ENCODE results near the gene PRKCZ.

Gene PRKCZ

GRCh38 chr1:2074396-2074795 is 24.2 kb downstream of the PRKCZ start:
- H4K8ac ChIP-seq (ENCODE audit: low read depth, low read length) = no peak overlapping the region
- H3K18ac ChIP-seq (ENCODE audit: low read length) = no peak overlapping the region
- WGBS (ENCODE audit: extremely low coverage, insufficient coverage, insufficient read length) = no CpG with 5 or more reads among the region's 19 CpGs
- H3K4ac ChIP-seq (ENCODE audit: low read depth, low read length) = no peak overlapping the region
- H3K27me3 ChIP-seq (ENCODE audit: insufficient read depth, low read length) = no peaks in the 10 kb centered on the region
- H3K4me3 ChIP-seq (ENCODE audit: low read depth, low read length) = no peak overlapping the region
- H3K4me1 ChIP-seq (ENCODE audit: control insufficient read depth in 1 of 2, insufficient read depth in 2 of 2, low read length in 2 of 2) = no peaks in the 10 kb centered on the region
- H3K23ac ChIP-seq (ENCODE audit: low read length) = no peak overlapping the region
- no peak overlapping the region for H3K14ac ChIP-seq (ENCODE audit: low read length)
- H2AFZ ChIP-seq (ENCODE audit: insufficient read depth, low read length, poor library complexity) = no peak overlapping the region
- peaks cover 12% of the 10 kb centered on the region for H3K9me3 ChIP-seq (ENCODE audit: insufficient read depth, low read depth, low read length)
- H3K36me3 ChIP-seq (ENCODE audit: control insufficient read depth in 1 of 2, insufficient read depth in 2 of 2, low read length in 2 of 2) = peaks cover 39 to 47% of the 10 kb centered on the region in 2 experiments
- no peak overlapping the region for H3K27ac ChIP-seq (ENCODE audit: low read depth, low read length)
- H4K12ac ChIP-seq (ENCODE audit: low read depth, low read length) = no peak overlapping the region
- no peak for DNase-seq
- no peak overlapping the region for H2BK5ac ChIP-seq (ENCODE audit: low read depth, low read length, poor library complexity)
- H3K4me2 ChIP-seq (ENCODE audit: low read length) = no peak overlapping the region
- no peak overlapping the region for H4K91ac ChIP-seq (ENCODE audit: low read depth, low read length)
- no peaks in the 10 kb centered on the region for H3K79me2 ChIP-seq (ENCODE audit: control insufficient read depth, insufficient read depth, low read length, poor library complexity)
- no peak overlapping the region for H2AK5ac ChIP-seq (ENCODE audit: low read length)
- H3K9ac ChIP-seq (ENCODE audit: low read length) = no peak overlapping the region
- no peaks in the 10 kb centered on the region for H3K79me1 ChIP-seq (ENCODE audit: low read length)
- no peak overlapping the region for H2BK12ac ChIP-seq (ENCODE audit: low read length)
- no peak overlapping the region for H2BK120ac ChIP-seq (ENCODE audit: insufficient read depth, low read length, poor library complexity)

- Histone ChIP-seq H3K4me3 (ENCODE audit: low read depth, low read length) (no peak overlapping the region), H3K14ac (ENCODE audit: low read length) (no peak overlapping the region), H3K36me3 (ENCODE audit: control insufficient read depth in 1 of 2, insufficient read depth in 2 of 2, low read length in 2 of 2) (peaks cover 36 to 52% of the 10 kb centered on the region in 2 experiments), H3K4ac (ENCODE audit: low read depth, low read length) (no peak overlapping the region), H4K12ac (ENCODE audit: low read depth, low read length) (no peak overlapping the region), H2BK12ac (ENCODE audit: low read length) (no peak overlapping the region), H3K27me3 (ENCODE audit: insufficient read depth, low read length) (no peaks in the 10 kb centered on the region), H3K23ac (ENCODE audit: low read length) (no peak overlapping the region), H3K79me2 (ENCODE audit: control insufficient read depth, insufficient read depth, low read length, poor library complexity) (no peaks in the 10 kb centered on the region), H3K79me1 (ENCODE audit: low read length) (no peaks in the 10 kb centered on the region), H2AK5ac (ENCODE audit: low read length) (no peak overlapping the region), H2AFZ (ENCODE audit: insufficient read depth, low read length, poor library complexity) (no peak overlapping the region), H3K9me3 (ENCODE audit: insufficient read depth, low read depth, low read length) (peaks cover 13% of the 10 kb centered on the region), H3K4me1 (ENCODE audit: control insufficient read depth in 1 of 2, insufficient read depth in 2 of 2, low read length in 2 of 2) (no peaks in the 10 kb centered on the region), H4K8ac (ENCODE audit: low read depth, low read length) (no peak overlapping the region), H3K4me2 (ENCODE audit: low read length) (no peak overlapping the region), H4K91ac (ENCODE audit: low read depth, low read length) (no peak overlapping the region), H2BK5ac (ENCODE audit: low read depth, low read length, poor library complexity) (no peak overlapping the region), H3K9ac (ENCODE audit: low read length) (no peak overlapping the region), H2BK120ac (ENCODE audit: insufficient read depth, low read length, poor library complexity) (no peak overlapping the region), H3K18ac (ENCODE audit: low read length) (no peak overlapping the region), H3K27ac (ENCODE audit: low read depth, low read length) (no peak overlapping the region)
- no peak for DNase-seq
- no CpG with 5 or more reads among the region's 38 CpGs for WGBS (ENCODE audit: extremely low coverage, insufficient coverage, insufficient read length)
Measured at GRCh38 chr1:2074944-2075740, 24.9 kb downstream of the PRKCZ start.

DNA sequence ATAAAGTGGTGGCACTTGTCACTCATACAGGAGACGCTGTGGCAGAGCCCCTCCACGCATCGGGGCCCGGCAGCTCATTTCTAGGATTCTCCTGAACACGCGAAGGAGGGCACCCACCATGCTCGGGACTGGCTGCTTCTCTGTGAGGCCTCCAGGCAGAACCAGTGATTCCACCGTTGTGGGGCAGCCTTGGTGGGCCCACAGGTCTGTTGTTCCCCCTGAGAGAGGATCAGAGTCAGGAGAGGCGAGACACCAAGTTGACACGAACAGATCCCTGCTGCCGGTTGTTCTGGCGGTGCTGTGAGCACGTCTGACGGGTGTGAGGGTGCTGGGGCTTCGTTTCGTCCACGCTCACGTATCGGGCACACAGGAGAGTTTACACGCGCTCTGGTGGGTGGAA is 26.6 kb downstream of the PRKCZ start:
- Histone ChIP-seq H4K8ac (ENCODE audit: low read depth, low read length) (no peak overlapping the region), H3K9me3 (ENCODE audit: insufficient read depth, low read depth, low read length) (peaks cover 15% of the 10 kb centered on the region), H2BK120ac (ENCODE audit: insufficient read depth, low read length, poor library complexity) (no peak overlapping the region), H3K23ac (ENCODE audit: low read length) (no peak overlapping the region), H3K4me3 (ENCODE audit: low read depth, low read length) (no peak overlapping the region), H3K4me1 (ENCODE audit: control insufficient read depth in 1 of 2, insufficient read depth in 2 of 2, low read length in 2 of 2) (no peaks in the 10 kb centered on the region), H2AK5ac (ENCODE audit: low read length) (no peak overlapping the region), H3K36me3 (ENCODE audit: control insufficient read depth in 1 of 2, insufficient read depth in 2 of 2, low read length in 2 of 2) (peaks cover 31 to 47% of the 10 kb centered on the region in 2 experiments), H2BK5ac (ENCODE audit: low read depth, low read length, poor library complexity) (no peak overlapping the region), H3K9ac (ENCODE audit: low read length) (no peak overlapping the region), H3K27ac (ENCODE audit: low read depth, low read length) (no peak overlapping the region), H3K14ac (ENCODE audit: low read length) (no peak overlapping the region), H2BK12ac (ENCODE audit: low read length) (no peak overlapping the region), H3K18ac (ENCODE audit: low read length) (no peak overlapping the region), H2AFZ (ENCODE audit: insufficient read depth, low read length, poor library complexity) (no peak overlapping the region), H4K12ac (ENCODE audit: low read depth, low read length) (no peak overlapping the region), H3K4me2 (ENCODE audit: low read length) (no peak overlapping the region), H4K91ac (ENCODE audit: low read depth, low read length) (no peak overlapping the region), H3K79me1 (ENCODE audit: low read length) (no peaks in the 10 kb centered on the region), H3K79me2 (ENCODE audit: control insufficient read depth, insufficient read depth, low read length, poor library complexity) (no peaks in the 10 kb centered on the region), H3K4ac (ENCODE audit: low read depth, low read length) (no peak overlapping the region), H3K27me3 (ENCODE audit: insufficient read depth, low read length) (no peaks in the 10 kb centered on the region)
- no peak for DNase-seq
- WGBS (ENCODE audit: extremely low coverage, insufficient coverage, insufficient read length) = no CpG with 5 or more reads among the region's 21 CpGs

GRCh38 chr1:2078170-2078569 is 28.0 kb downstream of the PRKCZ start:
- no peak overlapping the region for H3K4me3 ChIP-seq (ENCODE audit: low read depth, low read length)
- H3K9me3 ChIP-seq (ENCODE audit: insufficient read depth, low read depth, low read length) = peaks cover 15% of the 10 kb centered on the region
- H3K9ac ChIP-seq (ENCODE audit: low read length) = no peak overlapping the region
- no peak overlapping the region for H3K4me2 ChIP-seq (ENCODE audit: low read length)
- no peaks in the 10 kb centered on the region for H3K79me1 ChIP-seq (ENCODE audit: low read length)
- no CpG with 5 or more reads among the region's 7 CpGs for WGBS (ENCODE audit: extremely low coverage, insufficient coverage, insufficient read length)
- no peak overlapping the region for H3K23ac ChIP-seq (ENCODE audit: low read length)
- H2AFZ ChIP-seq (ENCODE audit: insufficient read depth, low read length, poor library complexity) = no peak overlapping the region
- H2AK5ac ChIP-seq (ENCODE audit: low read length) = no peak overlapping the region
- peak overlapping the region; percentile 27 for H3K18ac ChIP-seq (ENCODE audit: low read length)
- H2BK5ac ChIP-seq (ENCODE audit: low read depth, low read length, poor library complexity) = no peak overlapping the region
- no peaks in the 10 kb centered on the region for H3K27me3 ChIP-seq (ENCODE audit: insufficient read depth, low read length)
- no peak overlapping the region for H4K8ac ChIP-seq (ENCODE audit: low read depth, low read length)
- peaks cover 27 to 47% of the 10 kb centered on the region in 2 experiments for H3K36me3 ChIP-seq (ENCODE audit: control insufficient read depth in 1 of 2, insufficient read depth in 2 of 2, low read length in 2 of 2)
- H3K4ac ChIP-seq (ENCODE audit: low read depth, low read length) = no peak overlapping the region
- H4K91ac ChIP-seq (ENCODE audit: low read depth, low read length) = no peak overlapping the region
- no peaks in the 10 kb centered on the region for H3K4me1 ChIP-seq (ENCODE audit: control insufficient read depth in 1 of 2, insufficient read depth in 2 of 2, low read length in 2 of 2)
- no peak overlapping the region for H3K27ac ChIP-seq (ENCODE audit: low read depth, low read length)
- H3K14ac ChIP-seq (ENCODE audit: low read length) = no peak overlapping the region
- H2BK120ac ChIP-seq (ENCODE audit: insufficient read depth, low read length, poor library complexity) = no peak overlapping the region
- no peaks in the 10 kb centered on the region for H3K79me2 ChIP-seq (ENCODE audit: control insufficient read depth, insufficient read depth, low read length, poor library complexity)
- H4K12ac ChIP-seq (ENCODE audit: low read depth, low read length) = no peak overlapping the region
- no peak for DNase-seq
- no peak overlapping the region for H2BK12ac ChIP-seq (ENCODE audit: low read length)
